ENCODE results near the gene LIMS1.
"Not testable (repeated sequence)": the region's sequence is repeated elsewhere in the genome, so short reads cannot be mapped to it uniquely, and the experiment has no call there.

GRCh38 chr2:108653849-108654248 lies 119.6 kb downstream of the LIMS1 start:
- not testable (repeated sequence) for TF ChIP-seq CTCF (tag by site-specific recombination; IDR thresholded peaks at IDR 0.05); REPIN1 (tag by site-specific recombination; IDR thresholded peaks at IDR 0.05; ENCODE audit: low read depth)
